ENCODE results near the gene FAM228B.
A peak's percentile ranks its signal among the peaks of the same experiment; 100 is the strongest.

The FAM228B gene

DNA sequence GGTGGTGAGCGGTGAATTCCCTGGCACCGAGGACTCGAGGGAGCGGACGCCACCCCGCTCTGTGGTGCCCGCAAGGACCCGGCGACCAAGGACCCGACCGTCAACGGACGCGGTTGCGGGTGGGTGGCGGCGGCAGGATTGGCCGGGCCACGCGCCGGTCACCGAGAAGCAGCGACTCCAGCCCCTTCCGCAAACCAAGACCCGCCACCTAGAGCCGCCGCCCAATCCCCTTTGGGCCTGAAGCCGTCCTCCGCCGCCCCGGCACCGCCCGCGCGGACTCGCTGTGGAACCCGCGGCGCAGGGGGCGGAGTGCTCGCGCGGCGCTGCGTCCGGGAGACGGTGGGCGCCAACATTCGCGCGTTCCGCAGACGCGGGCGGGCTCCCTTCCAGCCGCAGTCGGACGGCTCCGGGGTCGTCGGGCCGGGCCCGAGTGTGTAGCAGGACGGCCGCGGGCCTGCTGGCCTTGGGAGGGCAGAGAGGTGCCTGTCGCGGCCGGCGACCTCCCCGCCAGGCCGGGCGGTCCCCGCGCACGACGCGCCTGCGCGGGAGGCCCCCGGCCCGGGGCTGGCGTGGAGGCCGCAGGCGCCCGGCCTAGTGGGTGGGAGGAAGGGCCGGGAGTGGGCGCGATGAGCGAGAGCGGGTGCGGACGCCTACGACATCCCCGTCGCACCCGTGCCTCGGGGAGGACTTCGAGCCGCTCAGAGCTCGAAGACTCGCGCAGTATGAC, at the start of gene FAM228B, which contains the start of gene PFN4:
Gene FAM228B (plus strand): TSS at position 275 of the 727 bp plus-strand sequence. CDS start 893 bp downstream, outside the sequence.
Gene PFN4 (minus strand): TSS at position 140 of the 727 bp plus-strand sequence. CDS start 799 bp downstream, outside the sequence.
- TF ChIP-seq RAD21 (IDR thresholded peaks at IDR 0.05; ENCODE audit: low read depth) (no peak), YY1 (IDR thresholded peaks at IDR 0.05; ENCODE audit: low read depth) (no peak; the same call in 1 of the 2 replicates), TAF1 (IDR thresholded peaks at IDR 0.05; ENCODE audit: low read depth) (peak; percentile 76), CEBPB (IDR thresholded peaks at IDR 0.05) (no peak), TCF12 (IDR thresholded peaks at IDR 0.05; ENCODE audit: low read depth) (no peak), FOXM1 (IDR thresholded peaks at IDR 0.05; ENCODE audit: borderline replicate concordance, low read depth) (no peak), ZBTB7A (IDR thresholded peaks at IDR 0.05; ENCODE audit: low read depth) (peak; percentile 80; the same call in 1 of the 2 replicates), CREB1 (IDR thresholded peaks at IDR 0.05; ENCODE audit: low read depth) (no peak), EP300 (IDR thresholded peaks at IDR 0.05; ENCODE audit: borderline replicate concordance) (no peak), TEAD4 (IDR thresholded peaks at IDR 0.05) (0 out of 2 replicates have a peak, but pooled peaks have one; percentile 8), NFIC (IDR thresholded peaks at IDR 0.05) (no peak; the same call in 1 of the 2 replicates), EGR1 (IDR thresholded peaks at IDR 0.05) (peak; percentile 44; the same call in 1 of the 2 replicates)
- TF ChIP-seq, protein P1, sequence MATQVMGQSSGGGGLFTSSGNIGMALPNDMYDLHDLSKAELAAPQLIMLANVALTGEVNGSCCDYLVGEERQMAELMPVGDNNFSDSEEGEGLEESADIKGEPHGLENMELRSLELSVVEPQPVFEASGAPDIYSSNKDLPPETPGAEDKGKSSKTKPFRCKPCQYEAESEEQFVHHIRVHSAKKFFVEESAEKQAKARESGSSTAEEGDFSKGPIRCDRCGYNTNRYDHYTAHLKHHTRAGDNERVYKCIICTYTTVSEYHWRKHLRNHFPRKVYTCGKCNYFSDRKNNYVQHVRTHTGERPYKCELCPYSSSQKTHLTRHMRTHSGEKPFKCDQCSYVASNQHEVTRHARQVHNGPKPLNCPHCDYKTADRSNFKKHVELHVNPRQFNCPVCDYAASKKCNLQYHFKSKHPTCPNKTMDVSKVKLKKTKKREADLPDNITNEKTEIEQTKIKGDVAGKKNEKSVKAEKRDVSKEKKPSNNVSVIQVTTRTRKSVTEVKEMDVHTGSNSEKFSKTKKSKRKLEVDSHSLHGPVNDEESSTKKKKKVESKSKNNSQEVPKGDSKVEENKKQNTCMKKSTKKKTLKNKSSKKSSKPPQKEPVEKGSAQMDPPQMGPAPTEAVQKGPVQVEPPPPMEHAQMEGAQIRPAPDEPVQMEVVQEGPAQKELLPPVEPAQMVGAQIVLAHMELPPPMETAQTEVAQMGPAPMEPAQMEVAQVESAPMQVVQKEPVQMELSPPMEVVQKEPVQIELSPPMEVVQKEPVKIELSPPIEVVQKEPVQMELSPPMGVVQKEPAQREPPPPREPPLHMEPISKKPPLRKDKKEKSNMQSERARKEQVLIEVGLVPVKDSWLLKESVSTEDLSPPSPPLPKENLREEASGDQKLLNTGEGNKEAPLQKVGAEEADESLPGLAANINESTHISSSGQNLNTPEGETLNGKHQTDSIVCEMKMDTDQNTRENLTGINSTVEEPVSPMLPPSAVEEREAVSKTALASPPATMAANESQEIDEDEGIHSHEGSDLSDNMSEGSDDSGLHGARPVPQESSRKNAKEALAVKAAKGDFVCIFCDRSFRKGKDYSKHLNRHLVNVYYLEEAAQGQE (IDR thresholded peaks at IDR 0.05; ENCODE audit: low read depth), result no peak
- TF ChIP-seq, protein P2, sequence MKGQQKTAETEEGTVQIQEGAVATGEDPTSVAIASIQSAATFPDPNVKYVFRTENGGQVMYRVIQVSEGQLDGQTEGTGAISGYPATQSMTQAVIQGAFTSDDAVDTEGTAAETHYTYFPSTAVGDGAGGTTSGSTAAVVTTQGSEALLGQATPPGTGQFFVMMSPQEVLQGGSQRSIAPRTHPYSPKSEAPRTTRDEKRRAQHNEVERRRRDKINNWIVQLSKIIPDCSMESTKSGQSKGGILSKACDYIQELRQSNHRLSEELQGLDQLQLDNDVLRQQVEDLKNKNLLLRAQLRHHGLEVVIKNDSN (IDR thresholded peaks at IDR 0.05), result no peak
- TF ChIP-seq, protein P3, sequence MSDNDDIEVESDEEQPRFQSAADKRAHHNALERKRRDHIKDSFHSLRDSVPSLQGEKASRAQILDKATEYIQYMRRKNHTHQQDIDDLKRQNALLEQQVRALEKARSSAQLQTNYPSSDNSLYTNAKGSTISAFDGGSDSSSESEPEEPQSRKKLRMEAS (IDR thresholded peaks at IDR 0.05), result peak; percentile 69

DNA sequence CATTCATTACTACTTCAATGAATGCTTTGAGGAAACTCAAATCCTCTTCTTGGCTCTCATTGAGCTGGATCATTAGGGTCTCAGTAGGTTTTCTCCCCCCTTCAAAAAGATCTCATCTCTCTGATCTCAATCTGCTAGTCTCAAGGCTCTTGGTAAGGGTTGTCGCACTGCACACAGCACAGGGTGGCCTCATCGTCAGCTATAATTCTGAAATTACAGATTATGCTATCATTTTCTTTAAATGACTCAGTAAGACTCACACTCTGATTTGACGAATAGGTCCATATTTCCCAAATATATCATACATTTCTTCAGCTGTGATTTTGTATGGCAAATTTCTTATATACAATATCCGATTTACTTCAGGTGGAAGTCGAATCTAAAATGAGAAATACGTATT, 49.5 kb upstream of the FAM228B start:
- TF ChIP-seq RAD21 (IDR thresholded peaks at IDR 0.05; ENCODE audit: low read depth) (no peak), EGR1 (IDR thresholded peaks at IDR 0.05) (no peak), EP300 (IDR thresholded peaks at IDR 0.05; ENCODE audit: borderline replicate concordance) (no peak), CEBPB (IDR thresholded peaks at IDR 0.05) (no peak), YY1 (IDR thresholded peaks at IDR 0.05; ENCODE audit: low read depth) (no peak)
- TF ChIP-seq, protein P2 (IDR thresholded peaks at IDR 0.05), result no peak

DNA sequence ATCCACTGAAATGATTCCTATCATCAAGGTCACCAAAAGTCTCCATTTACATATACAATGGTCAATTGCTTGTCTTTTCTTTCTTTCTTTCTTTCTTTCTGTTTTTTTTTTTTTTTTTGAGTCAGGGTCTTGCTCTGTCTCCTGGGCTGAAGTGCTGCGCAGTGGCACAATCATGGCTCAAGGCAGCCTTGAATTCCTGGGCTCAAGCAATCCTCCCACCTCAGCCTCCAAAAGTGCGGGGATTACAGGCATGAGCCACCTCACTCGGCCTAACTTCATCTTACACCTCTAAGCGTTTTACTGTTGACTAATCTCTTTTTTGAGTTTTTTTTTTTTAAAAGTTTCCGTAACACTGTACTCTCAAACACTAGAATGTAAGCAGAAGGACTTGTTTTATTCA, 48.0 kb upstream of the FAM228B start:
- TF ChIP-seq, protein P2 (IDR thresholded peaks at IDR 0.05), result no peak
- no peak for TF ChIP-seq EP300 (IDR thresholded peaks at IDR 0.05; ENCODE audit: borderline replicate concordance)
- no peak for TF ChIP-seq CEBPB (IDR thresholded peaks at IDR 0.05)
- TF ChIP-seq NFIC (IDR thresholded peaks at IDR 0.05), result no peak
- TF ChIP-seq CREB1 (IDR thresholded peaks at IDR 0.05; ENCODE audit: low read depth), result no peak
- TF ChIP-seq, protein P3 (IDR thresholded peaks at IDR 0.05), result no peak
- TF ChIP-seq, protein P1 (IDR thresholded peaks at IDR 0.05; ENCODE audit: low read depth), result no peak
- TF ChIP-seq TCF12 (IDR thresholded peaks at IDR 0.05; ENCODE audit: low read depth), result no peak
- TF ChIP-seq TEAD4 (IDR thresholded peaks at IDR 0.05), result no peak
- no peak for TF ChIP-seq YY1 (IDR thresholded peaks at IDR 0.05; ENCODE audit: low read depth)
- TF ChIP-seq RAD21 (IDR thresholded peaks at IDR 0.05; ENCODE audit: low read depth), result no peak
- TF ChIP-seq ZBTB7A (IDR thresholded peaks at IDR 0.05; ENCODE audit: low read depth), result no peak
- TF ChIP-seq TAF1 (IDR thresholded peaks at IDR 0.05; ENCODE audit: low read depth), result no peak
- TF ChIP-seq FOXM1 (IDR thresholded peaks at IDR 0.05; ENCODE audit: borderline replicate concordance, low read depth), result no peak
- TF ChIP-seq EGR1 (IDR thresholded peaks at IDR 0.05), result no peak

DNA sequence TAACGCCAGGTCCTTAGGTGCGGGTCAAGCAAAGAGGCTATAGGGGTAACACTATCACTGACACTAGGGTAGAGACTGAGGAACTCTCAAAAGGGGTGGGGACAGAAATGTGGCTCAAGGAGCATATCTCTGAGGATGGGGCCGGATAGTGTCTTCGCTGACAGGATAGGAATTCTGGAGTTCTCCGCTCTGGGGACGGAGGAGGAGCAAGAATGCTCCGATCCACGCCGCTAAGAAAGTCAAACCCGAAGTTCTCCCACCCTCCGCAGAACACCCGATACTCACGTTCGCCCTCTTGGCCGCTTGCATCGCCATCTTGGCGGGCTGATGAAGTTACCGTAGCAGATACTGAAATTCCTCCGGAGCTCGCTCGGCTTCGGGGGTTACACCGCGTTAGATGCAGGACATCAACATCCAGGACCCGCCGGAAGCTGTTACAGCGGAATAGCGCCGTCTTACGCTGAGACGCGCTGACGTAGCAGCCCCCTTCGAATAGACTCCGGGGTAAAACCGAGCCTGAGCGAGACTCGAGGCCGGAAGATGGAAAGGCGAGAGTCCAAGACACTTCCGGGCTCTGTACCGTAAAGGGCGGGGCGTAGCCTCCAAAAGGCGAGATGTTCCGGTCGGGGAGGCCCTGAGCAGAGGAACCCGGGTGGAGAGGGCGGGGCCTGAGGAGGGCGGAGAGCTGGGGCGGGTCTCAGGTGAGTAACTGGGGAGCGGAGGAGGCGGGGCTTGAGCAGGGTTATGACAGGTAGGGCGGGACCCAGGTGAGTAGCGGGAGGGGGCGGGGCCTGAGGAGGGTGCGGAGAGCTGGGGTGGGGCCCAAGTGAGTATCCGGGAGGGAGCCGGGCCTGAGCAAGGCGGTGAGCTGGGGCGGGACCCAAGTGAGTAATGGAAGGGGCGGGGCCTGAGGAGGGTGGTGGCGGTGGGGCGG, 47.1 kb upstream of the FAM228B start, which contains the start of gene SF3B6:
Gene SF3B6 (minus strand): TSS at position 412 of the 934 bp plus-strand sequence. CDS start 97 bp downstream, at position 315.
- TF ChIP-seq CREB1 (IDR thresholded peaks at IDR 0.05; ENCODE audit: low read depth), result peak; percentile 93
- TF ChIP-seq FOXM1 (IDR thresholded peaks at IDR 0.05; ENCODE audit: borderline replicate concordance, low read depth), result 0 out of 2 replicates have a peak, but pooled peaks have one; percentile 17
- peak; percentile 46 for TF ChIP-seq NFIC (IDR thresholded peaks at IDR 0.05)
- TF ChIP-seq RAD21 (IDR thresholded peaks at IDR 0.05; ENCODE audit: low read depth), result no peak; the same call in 1 of the 2 replicates
- TF ChIP-seq CEBPB (IDR thresholded peaks at IDR 0.05), result 0 out of 2 replicates have a peak, but pooled peaks have one; percentile 28
- TF ChIP-seq TCF12 (IDR thresholded peaks at IDR 0.05; ENCODE audit: low read depth), result peak; percentile 88
- peak; percentile 50; the same call in 1 of the 2 replicates for TF ChIP-seq EP300 (IDR thresholded peaks at IDR 0.05; ENCODE audit: borderline replicate concordance)
- TF ChIP-seq ZBTB7A (IDR thresholded peaks at IDR 0.05; ENCODE audit: low read depth), result peak; percentile 24
- TF ChIP-seq TEAD4 (IDR thresholded peaks at IDR 0.05), result 0 out of 2 replicates have a peak, but pooled peaks have one; percentile 48
- TF ChIP-seq TAF1 (IDR thresholded peaks at IDR 0.05; ENCODE audit: low read depth), result peak; percentile 85
- TF ChIP-seq, protein P1 (IDR thresholded peaks at IDR 0.05; ENCODE audit: low read depth), result no peak
- no peak for TF ChIP-seq EGR1 (IDR thresholded peaks at IDR 0.05)
- TF ChIP-seq, protein P2 (IDR thresholded peaks at IDR 0.05), result peak; percentile 48
- peak; percentile 73 for TF ChIP-seq YY1 (IDR thresholded peaks at IDR 0.05; ENCODE audit: low read depth)
- TF ChIP-seq, protein P3 (IDR thresholded peaks at IDR 0.05), result peak; percentile 79
